ENCODE results near the gene EPB41L4A.
A peak's percentile ranks its signal among the peaks of the same experiment; 100 is the strongest.
"Not testable (repeated sequence)": the region's sequence is repeated elsewhere in the genome, so short reads cannot be mapped to it uniquely, and the experiment has no call there.

Gene EPB41L4A, protein sequence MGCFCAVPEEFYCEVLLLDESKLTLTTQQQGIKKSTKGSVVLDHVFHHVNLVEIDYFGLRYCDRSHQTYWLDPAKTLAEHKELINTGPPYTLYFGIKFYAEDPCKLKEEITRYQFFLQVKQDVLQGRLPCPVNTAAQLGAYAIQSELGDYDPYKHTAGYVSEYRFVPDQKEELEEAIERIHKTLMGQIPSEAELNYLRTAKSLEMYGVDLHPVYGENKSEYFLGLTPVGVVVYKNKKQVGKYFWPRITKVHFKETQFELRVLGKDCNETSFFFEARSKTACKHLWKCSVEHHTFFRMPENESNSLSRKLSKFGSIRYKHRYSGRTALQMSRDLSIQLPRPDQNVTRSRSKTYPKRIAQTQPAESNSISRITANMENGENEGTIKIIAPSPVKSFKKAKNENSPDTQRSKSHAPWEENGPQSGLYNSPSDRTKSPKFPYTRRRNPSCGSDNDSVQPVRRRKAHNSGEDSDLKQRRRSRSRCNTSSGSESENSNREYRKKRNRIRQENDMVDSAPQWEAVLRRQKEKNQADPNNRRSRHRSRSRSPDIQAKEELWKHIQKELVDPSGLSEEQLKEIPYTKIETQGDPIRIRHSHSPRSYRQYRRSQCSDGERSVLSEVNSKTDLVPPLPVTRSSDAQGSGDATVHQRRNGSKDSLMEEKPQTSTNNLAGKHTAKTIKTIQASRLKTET

GRCh38 chr5:112419164-112419985, at the start of gene EPB41L4A:
Gene EPB41L4A, minus strand, starts transcription at chr5:112419277. Its CDS starts 238 bp downstream, at chr5:112419039.
- Mint-ChIP-seq H3K27me3 (peaks cover 22 to 49% of the 10 kb centered on the region in 2 donors), H3K9me3 (peaks cover 0 to 5% of the 10 kb centered on the region in 2 donors), H3K4me3 (peak within 1 kb of the TSS; percentile 85 to 89), H3K4me1 (peaks cover 8 to 19% of the 10 kb centered on the region in 2 donors), H3K36me3 (no peaks in the 10 kb centered on the region), H3K27ac (peak within 1 kb of the TSS; percentile 75)
- DNase-seq (peak; percentile 17), ATAC-seq (replicated peaks) (peak; percentile 21 to 24)

- ATAC-seq (replicated peaks) (no peak), DNase-seq (no peak)
- no peak overlapping the region for H3K4me3 Mint-ChIP-seq
- peaks cover 0 to 1% of the 10 kb centered on the region in 2 donors for H3K9me3 Mint-ChIP-seq
- peaks cover 15 to 35% of the 10 kb centered on the region in 2 donors for H3K27me3 Mint-ChIP-seq
- H3K4me1 Mint-ChIP-seq: no peaks in the 10 kb centered on the region
- no peaks in the 10 kb centered on the region for H3K36me3 Mint-ChIP-seq
- no peak overlapping the region for H3K27ac Mint-ChIP-seq
These were observed 48.4 kb upstream of the EPB41L4A start for GRCh38 chr5:112467485-112467884.

GRCh38 chr5:112466261-112466660, 47.2 kb upstream of the EPB41L4A start:
- not testable (repeated sequence) for H3K4me3 Mint-ChIP-seq; H3K27ac Mint-ChIP-seq; DNase-seq; H3K4me1 Mint-ChIP-seq; H3K9me3 Mint-ChIP-seq; H3K36me3 Mint-ChIP-seq; ATAC-seq (replicated peaks)
- peaks cover 14 to 32% of the 10 kb centered on the region in 2 donors for H3K27me3 Mint-ChIP-seq

GRCh38 chr5:112447187-112447760, 28.2 kb upstream of the EPB41L4A start:
- H3K4me3 Mint-ChIP-seq; H3K4me1 Mint-ChIP-seq; ATAC-seq (replicated peaks); H3K9me3 Mint-ChIP-seq; H3K36me3 Mint-ChIP-seq; H3K27ac Mint-ChIP-seq; DNase-seq: not testable (repeated sequence)
- peaks cover 11 to 12% of the 10 kb centered on the region in 2 donors for H3K27me3 Mint-ChIP-seq

- ATAC-seq (replicated peaks): no peak
- Mint-ChIP-seq H3K36me3 (peaks cover 0 to 1% of the 10 kb centered on the region in 2 donors), H3K4me1 (peaks cover 0 to 4% of the 10 kb centered on the region in 2 donors)
These were observed 26.7 kb upstream of the EPB41L4A start for GRCh38 chr5:112445626-112446350.

DNA sequence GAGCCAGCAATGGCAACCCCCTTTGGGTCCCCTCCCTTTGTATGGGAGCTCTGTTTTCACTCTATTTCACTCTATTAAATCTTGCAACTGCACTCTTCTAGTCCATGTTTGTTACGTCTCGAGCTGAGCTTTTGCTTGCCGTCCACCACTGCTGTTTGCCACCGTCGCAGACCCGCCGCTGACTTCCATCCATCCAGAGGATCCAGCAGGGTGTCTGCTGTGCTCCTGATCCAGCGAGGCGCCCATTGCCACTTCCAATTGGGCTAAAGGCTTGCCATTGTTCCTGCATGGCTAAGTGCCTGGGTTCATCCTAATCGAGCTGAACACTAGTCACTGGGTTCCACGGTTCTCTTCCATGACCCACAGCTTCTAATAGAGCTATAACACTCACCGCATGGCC, 24.9 kb upstream of the EPB41L4A start:
- peaks cover 5 to 14% of the 10 kb centered on the region in 2 donors for H3K27me3 Mint-ChIP-seq
- ATAC-seq (replicated peaks); H3K27ac Mint-ChIP-seq; DNase-seq; H3K36me3 Mint-ChIP-seq; H3K9me3 Mint-ChIP-seq; H3K4me3 Mint-ChIP-seq; H3K4me1 Mint-ChIP-seq: not testable (repeated sequence)

More at GRCh38 chr5:112445626-112446350, 26.7 kb upstream of the EPB41L4A start:
- DNase-seq: no peak
- peaks cover 7 to 12% of the 10 kb centered on the region in 2 donors for H3K27me3 Mint-ChIP-seq
- H3K4me3 Mint-ChIP-seq: no peak overlapping the region
- H3K27ac Mint-ChIP-seq: no peak overlapping the region
- peaks cover 0 to 2% of the 10 kb centered on the region in 2 donors for H3K9me3 Mint-ChIP-seq

DNA sequence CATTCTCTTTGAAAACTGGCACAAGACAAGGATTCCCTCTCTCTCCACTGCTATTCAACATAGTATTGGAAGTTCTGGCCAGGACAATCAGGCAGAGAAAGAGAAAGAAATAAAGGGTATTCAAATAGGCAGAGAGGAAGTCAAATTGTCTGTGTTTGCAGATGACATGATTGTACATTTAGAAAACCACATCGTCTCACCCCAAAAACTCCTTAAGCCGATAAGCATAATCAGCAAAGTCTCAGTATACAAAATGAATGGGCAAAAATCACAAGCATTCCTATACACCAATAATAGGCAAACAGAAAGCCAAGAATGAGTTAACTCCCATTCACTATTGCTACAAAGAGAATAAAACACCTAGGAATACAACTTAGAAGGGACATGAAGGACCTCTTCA, 21.0 kb upstream of the EPB41L4A start:
- Mint-ChIP-seq H3K9me3 (peaks cover 0 to 17% of the 10 kb centered on the region in 2 donors), H3K36me3 (peaks cover 1 to 7% of the 10 kb centered on the region in 2 donors), H3K27me3 (peaks cover 7 to 28% of the 10 kb centered on the region in 2 donors), H3K27ac (no peak overlapping the region), H3K4me1 (peaks cover 0 to 4% of the 10 kb centered on the region in 2 donors), H3K4me3 (no peak overlapping the region)
- ATAC-seq (replicated peaks): no peak
- no peak for DNase-seq

GRCh38 chr5:112436144-112436543, 17.1 kb upstream of the EPB41L4A start:
- peaks cover under 1 to 7% of the 10 kb centered on the region in 2 donors for H3K36me3 Mint-ChIP-seq
- DNase-seq: no peak
- no peak for ATAC-seq (replicated peaks)
- no peak overlapping the region for H3K27ac Mint-ChIP-seq
- H3K9me3 Mint-ChIP-seq: peaks cover 0 to 15% of the 10 kb centered on the region in 2 donors
- H3K4me3 Mint-ChIP-seq: no peak overlapping the region
- peaks cover 14 to 52% of the 10 kb centered on the region in 2 donors for H3K27me3 Mint-ChIP-seq
- no peaks in the 10 kb centered on the region for H3K4me1 Mint-ChIP-seq

- peaks cover 0 to 8% of the 10 kb centered on the region in 2 donors for H3K9me3 Mint-ChIP-seq
These were observed 15.6 kb upstream of the EPB41L4A start for GRCh38 chr5:112434641-112435040.

DNA sequence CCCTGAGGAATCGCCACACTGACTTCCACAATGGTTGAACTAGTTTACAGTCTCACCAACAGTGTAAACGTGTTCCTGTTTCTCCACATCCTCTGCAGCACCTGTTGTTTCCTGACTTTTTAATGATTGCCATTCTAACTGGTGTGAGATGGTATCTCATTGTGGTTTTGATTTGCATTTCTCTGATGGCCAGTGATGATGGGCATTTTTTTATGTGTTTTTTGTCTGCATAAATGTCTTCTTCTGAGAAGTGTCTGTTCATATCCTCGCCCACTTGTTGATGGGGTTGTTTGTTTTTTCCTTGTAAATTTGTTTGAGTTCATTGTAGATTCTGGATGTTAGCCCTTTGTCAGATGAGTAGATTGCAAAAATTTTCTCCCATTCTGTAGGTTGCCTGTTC, 7.1 kb upstream of the EPB41L4A start:
- not testable (repeated sequence) for H3K4me3 Mint-ChIP-seq; H3K9me3 Mint-ChIP-seq; H3K4me1 Mint-ChIP-seq; H3K27ac Mint-ChIP-seq; DNase-seq; H3K36me3 Mint-ChIP-seq; ATAC-seq (replicated peaks)
- peaks cover 20 to 56% of the 10 kb centered on the region in 2 donors for H3K27me3 Mint-ChIP-seq

More at GRCh38 chr5:112434641-112435040, 15.6 kb upstream of the EPB41L4A start:
- DNase-seq (no peak), ATAC-seq (replicated peaks) (no peak)
- Mint-ChIP-seq H3K36me3 (peaks cover 0 to 3% of the 10 kb centered on the region in 2 donors), H3K27me3 (peaks cover 22 to 59% of the 10 kb centered on the region in 2 donors), H3K4me3 (no peak overlapping the region), H3K27ac (no peak overlapping the region), H3K4me1 (no peaks in the 10 kb centered on the region)

DNA sequence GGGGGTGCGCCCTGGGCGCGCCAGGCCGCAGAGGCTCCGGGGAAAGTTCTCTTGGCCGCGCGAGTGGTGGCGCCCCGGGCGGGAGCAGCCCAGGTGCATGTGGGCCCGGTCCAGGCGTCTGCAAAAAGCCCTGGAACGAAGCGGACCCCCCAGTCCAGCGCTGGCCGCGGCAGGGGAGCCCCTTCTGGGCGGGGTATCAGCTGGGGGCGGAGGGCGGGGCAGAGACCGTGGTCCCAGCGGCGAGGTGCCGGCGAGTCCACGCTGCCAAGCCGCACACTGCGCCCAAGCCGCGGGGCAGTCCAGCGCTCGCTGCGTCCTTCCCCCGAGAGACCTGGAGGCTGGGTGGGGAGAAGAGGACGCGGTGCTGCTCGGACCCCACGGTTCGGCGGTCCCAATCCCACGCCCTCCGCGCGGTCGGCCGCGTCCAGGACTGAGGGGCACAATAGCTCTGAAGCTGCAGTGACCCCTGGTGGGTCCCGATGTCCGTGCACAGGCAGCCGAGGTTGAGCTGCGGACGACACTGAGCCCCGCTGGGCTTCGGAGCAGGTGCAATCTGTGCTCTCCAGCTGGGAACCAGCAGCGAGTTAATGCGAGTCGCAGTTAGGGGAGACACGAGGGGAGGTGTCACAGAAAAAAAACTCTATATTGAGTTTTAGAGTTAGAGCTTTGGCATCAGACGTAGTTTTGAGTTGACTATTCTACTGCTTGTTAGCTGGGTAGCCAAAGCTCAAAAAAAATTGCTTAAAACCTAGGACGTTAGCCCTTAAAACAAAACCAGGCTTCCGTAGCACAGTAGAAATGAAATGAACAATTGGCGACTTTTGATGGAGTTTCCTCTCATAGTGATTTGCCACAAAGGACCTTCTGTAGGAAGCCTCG, 1.1 kb upstream of the EPB41L4A start:
- peaks cover 21 to 53% of the 10 kb centered on the region in 2 donors for H3K27me3 Mint-ChIP-seq
- peak; percentile 88 to 89 for ATAC-seq (replicated peaks)

GRCh38 chr5:112418659-112419163, 366 bp downstream of the EPB41L4A start:
- no peak overlapping the region for H3K27ac Mint-ChIP-seq
- peaks cover 0 to 5% of the 10 kb centered on the region in 2 donors for H3K9me3 Mint-ChIP-seq
- no peak for DNase-seq
- peak overlapping the region; percentile 83 to 85 for H3K4me3 Mint-ChIP-seq
- peaks cover 28 to 55% of the 10 kb centered on the region in 2 donors for H3K27me3 Mint-ChIP-seq
- peaks cover 8 to 19% of the 10 kb centered on the region in 2 donors for H3K4me1 Mint-ChIP-seq
- ATAC-seq (replicated peaks): no peak
- no peaks in the 10 kb centered on the region for H3K36me3 Mint-ChIP-seq

More for the DNA sequence above, 1.1 kb upstream of the EPB41L4A start:
- no peaks in the 10 kb centered on the region for H3K36me3 Mint-ChIP-seq
- peak overlapping the region; percentile 85 to 89 for H3K4me3 Mint-ChIP-seq
- DNase-seq: peak; percentile 66
- H3K27ac Mint-ChIP-seq: peak overlapping the region; percentile 75
- H3K4me1 Mint-ChIP-seq: peaks cover 8 to 19% of the 10 kb centered on the region in 2 donors
- H3K9me3 Mint-ChIP-seq: peaks cover 0 to 5% of the 10 kb centered on the region in 2 donors
